Measurements from ENCODE around the gene TMEM17. TPM values are rescaled to one million over a fixed set of nuclear protein-coding genes. Genes with fewer than 3 reads are reported as not detected.

The TMEM17 gene
- total RNA-seq, 4 donors from 2014 or later: 2.1 to 6.0 (median 4.8) TPM

DNA sequence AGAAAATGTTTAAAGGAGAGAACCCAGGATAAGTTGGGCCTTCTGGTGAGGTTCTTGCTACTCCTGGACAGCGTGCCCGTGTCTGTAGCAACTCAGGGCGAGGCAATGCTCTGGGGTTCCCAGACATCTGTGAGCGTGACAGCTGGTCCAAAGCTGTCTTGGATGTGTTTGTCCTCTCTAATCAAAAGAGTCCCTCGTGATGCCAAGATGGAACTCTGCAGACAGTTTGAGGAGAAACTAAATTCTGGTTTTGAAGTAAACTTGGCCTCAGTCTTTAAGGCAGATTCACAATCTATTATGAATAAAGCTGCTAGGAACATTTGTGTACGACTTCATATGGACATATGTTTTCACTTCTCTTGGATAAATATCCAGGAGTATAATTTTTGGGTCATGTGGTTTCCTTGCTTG lies 47.3 kb downstream of the TMEM17 start:
- 88 to 93% methylated on average over 6 of the region's 6 CpGs for WGBS, 2 donors
- H3K4me1 ChIP-seq: peaks cover 6 to 20% of the 10 kb centered on the region in 2 donors
- no peak for DNase-seq
- intact Hi-C loops (cut with DNase I): no loop called here
- TF ChIP-seq, protein P1, sequence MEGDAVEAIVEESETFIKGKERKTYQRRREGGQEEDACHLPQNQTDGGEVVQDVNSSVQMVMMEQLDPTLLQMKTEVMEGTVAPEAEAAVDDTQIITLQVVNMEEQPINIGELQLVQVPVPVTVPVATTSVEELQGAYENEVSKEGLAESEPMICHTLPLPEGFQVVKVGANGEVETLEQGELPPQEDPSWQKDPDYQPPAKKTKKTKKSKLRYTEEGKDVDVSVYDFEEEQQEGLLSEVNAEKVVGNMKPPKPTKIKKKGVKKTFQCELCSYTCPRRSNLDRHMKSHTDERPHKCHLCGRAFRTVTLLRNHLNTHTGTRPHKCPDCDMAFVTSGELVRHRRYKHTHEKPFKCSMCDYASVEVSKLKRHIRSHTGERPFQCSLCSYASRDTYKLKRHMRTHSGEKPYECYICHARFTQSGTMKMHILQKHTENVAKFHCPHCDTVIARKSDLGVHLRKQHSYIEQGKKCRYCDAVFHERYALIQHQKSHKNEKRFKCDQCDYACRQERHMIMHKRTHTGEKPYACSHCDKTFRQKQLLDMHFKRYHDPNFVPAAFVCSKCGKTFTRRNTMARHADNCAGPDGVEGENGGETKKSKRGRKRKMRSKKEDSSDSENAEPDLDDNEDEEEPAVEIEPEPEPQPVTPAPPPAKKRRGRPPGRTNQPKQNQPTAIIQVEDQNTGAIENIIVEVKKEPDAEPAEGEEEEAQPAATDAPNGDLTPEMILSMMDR (IDR thresholded peaks at IDR 0.05): no peak
- TF ChIP-seq POLR2A (IDR thresholded peaks at IDR 0.05): no peak
- no peaks in the 10 kb centered on the region for H3K27me3 ChIP-seq
- H3K4me3 ChIP-seq (replicated peaks in 1 of 3): no peak overlapping the region
- no peak overlapping the region for H3K27ac ChIP-seq
- no peaks in the 10 kb centered on the region for H3K36me3 ChIP-seq
- H3K9me3 ChIP-seq: no peaks in the 10 kb centered on the region

DNA sequence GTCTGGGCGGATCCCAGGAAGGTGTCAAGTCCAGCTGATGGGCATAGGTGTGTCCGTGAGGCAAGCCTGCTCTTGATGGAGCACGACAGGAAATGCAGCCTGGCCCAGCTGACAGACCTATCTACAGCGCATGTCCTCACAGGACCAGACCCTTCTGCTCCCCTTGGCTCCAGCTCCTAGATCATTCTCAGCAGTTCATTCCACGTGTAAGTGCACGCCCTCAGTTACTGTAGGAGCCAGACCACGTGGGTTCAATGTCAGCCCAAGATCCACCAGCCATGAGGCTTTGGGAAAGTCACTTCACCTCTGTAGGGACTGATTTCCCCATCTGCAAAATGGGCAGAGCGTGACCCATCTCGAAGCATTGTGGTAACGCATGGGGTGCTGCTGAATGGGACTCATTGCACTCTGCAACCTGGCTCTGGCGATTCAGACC lies 47.8 kb downstream of the TMEM17 start:
- no peak for DNase-seq
- intact Hi-C loops (cut with DNase I): no loop called here
- WGBS, 2 donors: 94 to 97% methylated on average over 11 of the region's 11 CpGs
- H3K27me3 ChIP-seq: no peaks in the 10 kb centered on the region
- no peak overlapping the region for H3K27ac ChIP-seq
- peaks cover 6 to 20% of the 10 kb centered on the region in 2 donors for H3K4me1 ChIP-seq
- H3K9me3 ChIP-seq: no peaks in the 10 kb centered on the region
- H3K36me3 ChIP-seq: no peaks in the 10 kb centered on the region
- TF ChIP-seq POLR2A (IDR thresholded peaks at IDR 0.05): no peak
- TF ChIP-seq, protein P1 (IDR thresholded peaks at IDR 0.05): no peak
- H3K4me3 ChIP-seq (replicated peaks in 1 of 3): no peak overlapping the region

GRCh38 chr2:62457556-62457955 lies 48.4 kb downstream of the TMEM17 start:
- 62 to 72% methylated on average over 8 of the region's 11 CpGs for WGBS, 2 donors
- H3K27ac ChIP-seq: peak overlapping the region in 1 of 3 donors; percentile 77
- H3K36me3 ChIP-seq: no peaks in the 10 kb centered on the region
- H3K4me3 ChIP-seq (replicated peaks in 1 of 3): peak overlapping the region in 1 of 3 donors; percentile 57
- no peaks in the 10 kb centered on the region for H3K9me3 ChIP-seq
- TF ChIP-seq POLR2A (IDR thresholded peaks at IDR 0.05): no peak
- TF ChIP-seq, protein P1 (IDR thresholded peaks at IDR 0.05): no peak
- H3K27me3 ChIP-seq: no peaks in the 10 kb centered on the region
- no peak for DNase-seq
- peaks cover 6 to 20% of the 10 kb centered on the region in 2 donors for H3K4me1 ChIP-seq
- intact Hi-C loops (cut with DNase I): loop anchor here (2.0 kb wide), 1 partner anchor 315 kb away; no protein-coding TSS in a partner anchor

DNA sequence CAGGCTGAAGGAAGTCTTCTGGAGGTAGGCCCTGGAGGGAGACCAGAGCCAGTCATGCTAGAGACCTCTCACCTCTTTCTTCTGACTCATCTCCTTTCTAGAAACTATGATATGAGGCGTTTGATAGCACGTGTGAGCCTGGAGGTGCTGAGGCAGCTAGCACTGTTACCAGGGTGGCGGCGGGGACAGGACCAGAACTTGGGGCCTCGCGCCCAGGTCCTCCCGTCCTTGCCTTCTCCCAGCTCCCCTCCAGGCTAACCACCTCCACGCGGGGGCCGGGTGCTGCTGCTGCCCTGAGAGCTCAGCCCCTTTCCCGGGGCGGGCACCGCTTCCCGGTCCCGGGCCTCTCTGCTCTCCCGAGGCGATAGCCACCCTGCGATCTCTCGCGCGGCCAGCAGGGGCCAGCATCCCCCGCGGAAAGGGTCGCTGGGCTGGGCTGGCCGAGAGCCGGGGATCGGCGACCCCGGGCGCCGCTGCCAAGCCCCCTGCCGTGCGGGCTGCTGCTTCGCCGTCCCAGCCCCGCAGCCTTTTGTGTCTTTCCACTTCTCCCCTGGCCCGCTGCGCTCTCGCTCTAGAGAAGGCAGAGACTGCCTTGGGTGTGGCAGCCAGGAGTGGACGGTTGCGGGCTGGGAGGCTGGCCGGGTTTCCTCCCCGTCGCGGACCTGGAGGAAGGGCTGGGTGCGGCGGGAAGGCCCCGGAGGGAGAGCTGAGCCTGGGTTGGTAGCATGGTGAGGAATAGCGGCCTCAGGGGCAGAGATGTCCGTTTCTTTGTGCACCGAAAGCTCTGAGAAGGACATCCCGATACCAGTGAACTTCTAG lies 49.1 kb downstream of the TMEM17 start:
- peaks cover 6 to 20% of the 10 kb centered on the region in 2 donors for H3K4me1 ChIP-seq
- TF ChIP-seq, protein P1 (IDR thresholded peaks at IDR 0.05): peak; percentile 89 to 99 (median 98)
- no peak for TF ChIP-seq POLR2A (IDR thresholded peaks at IDR 0.05)
- H3K27me3 ChIP-seq: no peaks in the 10 kb centered on the region
- H3K9me3 ChIP-seq: no peaks in the 10 kb centered on the region
- DNase-seq: peak; percentile 67 to 70
- 10 to 23% methylated on average over 16 to 31 of the region's 52 CpGs for WGBS, 2 donors
- H3K27ac ChIP-seq: peak overlapping the region in 2 of 3 donors; percentile 77 to 78
- H3K4me3 ChIP-seq (replicated peaks in 1 of 3): peak overlapping the region; percentile 21 to 77 (median 57)
- no peaks in the 10 kb centered on the region for H3K36me3 ChIP-seq
- intact Hi-C loops (cut with DNase I): loop anchor here (2.0 kb wide), 1 partner anchor 316 kb away; no protein-coding TSS in a partner anchor

All from thyroid gland (tissue), 4 donors.